Colon (tissue), 2 donors: ENCODE measurements around the gene BLTP3A.
"Not testable (repeated sequence)": the region's sequence is repeated elsewhere in the genome, so short reads cannot be mapped to it uniquely, and the experiment has no call there.

Experiments
- FAIRE-seq: peaks from 2 replicates; lab custom pipeline; 2012; peaks lifted over from hg19 to GRCh38; lab: Jason Lieb, UNC
- donor health status: control.
- donor health status: control.

Gene BLTP3A

DNA sequence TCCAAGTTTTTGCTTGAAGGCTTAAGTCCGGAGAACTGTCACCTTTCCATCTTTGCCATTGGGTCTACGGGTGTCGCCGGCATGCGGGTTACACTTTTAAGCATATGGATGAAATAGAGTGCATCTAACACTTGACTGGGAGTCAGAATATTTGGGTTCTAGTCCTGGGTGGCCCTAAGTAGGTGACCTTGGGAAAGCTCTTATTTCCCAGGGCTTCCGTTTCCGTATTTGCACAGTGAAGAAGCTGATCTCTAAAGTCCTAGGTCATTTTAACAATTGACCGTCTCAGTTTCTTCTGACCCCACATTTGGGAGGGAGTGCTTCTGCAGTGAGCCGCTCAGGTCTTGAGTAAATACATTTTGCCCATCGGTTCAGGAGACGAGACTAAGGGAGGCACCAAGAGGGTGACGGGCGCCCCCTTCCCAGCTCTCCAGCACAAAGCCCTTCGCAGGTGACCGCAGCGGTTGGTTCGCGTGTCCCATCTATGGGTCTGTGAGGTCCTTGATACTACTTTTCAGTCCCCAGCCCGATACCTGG lies 651 bp upstream of the BLTP3A start:
- no peak for FAIRE-seq

- no peak for FAIRE-seq
Measured at GRCh38 chr6:34792605-34793500, 970 bp downstream of the BLTP3A start.

- FAIRE-seq: no peak
Measured at GRCh38 chr6:34793877-34794276, 2.0 kb downstream of the BLTP3A start.

DNA sequence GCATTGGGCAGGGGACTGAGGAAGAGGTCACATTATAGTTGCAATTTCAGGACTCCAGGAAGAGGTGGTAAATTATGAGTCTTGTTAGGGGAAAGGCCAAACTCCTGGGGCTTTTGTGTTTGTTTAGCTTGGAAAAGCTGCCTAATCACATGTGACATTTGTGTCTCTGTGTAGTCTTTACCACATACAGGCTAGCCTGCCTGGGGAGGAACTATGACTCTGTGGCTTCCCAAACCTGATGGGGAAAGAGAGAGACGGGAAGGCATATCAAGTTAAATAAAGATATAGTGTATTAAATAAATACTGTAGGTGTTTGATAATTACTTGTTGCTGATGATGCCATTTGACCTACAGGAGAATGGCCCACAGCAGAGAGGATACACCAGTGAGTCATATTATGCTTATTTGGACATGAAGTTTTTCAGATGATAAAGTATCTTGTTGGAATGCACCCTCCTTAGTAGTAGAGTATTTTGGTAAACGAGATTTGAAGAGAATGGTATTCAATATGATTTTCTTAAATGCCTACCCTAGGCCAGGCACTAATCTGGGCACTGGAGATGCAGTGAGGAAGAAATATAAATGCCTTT lies 4.0 kb downstream of the BLTP3A start:
- FAIRE-seq: no peak

DNA sequence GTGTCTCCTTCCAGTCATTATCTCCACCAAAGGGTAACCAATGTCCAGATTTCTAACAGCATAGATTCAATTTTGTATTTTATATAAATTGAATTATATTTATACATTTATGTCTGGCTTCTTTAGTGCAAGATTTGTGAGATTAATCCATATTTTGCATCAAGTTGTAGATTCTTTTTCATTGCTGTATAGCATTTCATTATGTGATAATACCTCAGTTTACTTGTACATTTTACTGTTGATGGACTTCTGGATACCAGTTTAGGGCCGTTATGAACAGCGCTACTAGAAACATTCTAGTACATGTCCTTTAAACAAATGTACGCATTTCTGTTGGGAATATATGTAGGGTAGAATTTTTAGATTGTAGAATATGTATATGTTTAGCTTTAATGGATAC lies 6.2 kb downstream of the BLTP3A start:
- no peak for FAIRE-seq

DNA sequence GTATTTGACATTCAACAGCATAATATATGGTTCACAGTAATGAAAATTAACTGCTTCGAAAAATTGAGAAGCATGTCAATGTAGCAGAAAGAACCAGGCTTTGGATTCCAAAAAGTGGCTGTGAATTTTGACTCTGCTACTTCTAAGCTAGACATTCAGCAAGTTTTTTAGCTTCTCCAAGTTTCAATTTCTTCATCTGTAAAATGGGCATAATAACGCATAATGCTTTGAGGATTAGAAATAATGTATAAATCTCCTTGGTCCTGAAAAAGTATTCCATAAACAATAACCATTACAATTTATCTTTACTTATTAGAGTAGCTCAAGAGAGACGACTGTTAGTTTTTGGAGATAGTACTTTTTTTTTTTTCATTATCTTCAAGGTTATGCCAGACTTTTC lies 7.7 kb downstream of the BLTP3A start:
- FAIRE-seq: no peak

- no peak for FAIRE-seq
Measured at GRCh38 chr6:34804543-34804942, 12.7 kb downstream of the BLTP3A start.

DNA sequence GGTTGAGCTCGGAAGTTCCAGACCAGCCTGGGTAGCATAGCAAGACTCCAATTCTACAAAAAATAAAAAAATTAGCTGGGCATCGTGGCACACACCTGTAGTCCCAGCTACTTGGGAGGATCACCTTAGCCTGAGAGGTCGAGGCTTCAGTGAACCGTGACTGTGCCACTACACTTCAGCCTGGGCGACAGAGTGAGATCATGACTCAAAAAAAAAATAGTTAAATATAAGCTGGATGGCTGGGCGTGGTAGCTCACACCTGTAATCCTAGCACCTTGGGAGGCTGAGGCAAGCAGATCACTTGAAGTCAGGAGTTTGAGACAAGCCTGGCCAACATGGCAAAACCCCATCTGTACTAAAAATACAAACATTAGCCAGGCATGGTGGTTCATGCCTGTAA lies 13.2 kb downstream of the BLTP3A start:
- FAIRE-seq: not testable (repeated sequence)

DNA sequence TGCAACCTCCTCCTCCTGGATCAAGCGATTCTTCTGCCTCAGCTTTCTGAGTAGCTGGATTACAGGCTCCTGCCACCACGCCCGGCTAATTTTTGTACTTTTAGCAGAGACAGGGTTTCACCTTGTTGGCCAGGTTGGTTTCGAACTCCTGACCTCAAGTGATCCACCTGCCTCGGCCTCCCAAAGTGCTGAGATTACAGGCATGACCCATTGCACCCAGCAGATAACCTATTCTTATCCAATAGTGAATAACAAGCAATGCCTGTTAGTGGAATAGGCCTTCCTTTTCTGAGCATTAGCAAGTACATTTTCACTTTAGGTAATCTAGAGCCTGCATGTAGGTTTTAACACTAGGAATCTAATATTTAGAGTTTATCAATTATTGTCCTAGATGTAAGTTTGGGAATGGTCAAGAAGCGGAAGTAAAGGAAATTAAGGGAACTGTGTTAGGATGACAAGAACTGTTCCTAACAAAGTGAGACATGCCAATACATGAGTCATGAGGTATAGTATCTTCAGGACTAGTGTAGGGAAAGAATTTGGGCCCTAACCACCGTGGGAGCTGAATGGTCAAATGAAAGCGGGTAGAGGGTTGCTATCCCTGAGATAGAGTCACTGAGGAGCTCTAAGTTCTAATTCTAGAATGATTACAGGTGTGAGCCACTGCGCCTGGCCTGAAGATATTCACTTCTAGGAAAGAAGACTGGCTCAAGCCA lies 15.0 kb downstream of the BLTP3A start:
- no peak for FAIRE-seq

- FAIRE-seq: not testable (repeated sequence)
Measured at GRCh38 chr6:34808473-34808872, 16.6 kb downstream of the BLTP3A start.

DNA sequence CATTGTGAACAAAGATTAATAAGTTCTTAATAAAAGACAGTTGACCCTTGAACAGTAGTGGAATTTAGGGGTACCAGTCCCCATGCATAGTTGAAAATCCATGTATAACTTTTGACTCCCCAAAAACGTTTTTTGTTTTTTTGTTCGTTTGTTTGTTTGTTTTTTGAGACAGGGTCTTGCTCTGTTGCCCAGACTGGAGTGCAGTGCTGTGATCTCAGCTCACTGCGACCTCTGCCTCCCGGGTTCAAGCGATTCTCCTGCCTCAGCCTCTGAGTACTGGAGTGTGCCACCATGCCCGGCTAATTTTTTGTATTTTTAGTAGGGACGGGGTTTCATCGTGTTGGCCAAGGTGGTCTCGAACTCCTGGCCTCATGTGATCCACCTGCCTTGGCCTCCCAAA lies 17.5 kb downstream of the BLTP3A start:
- not testable (repeated sequence) for FAIRE-seq

- FAIRE-seq: no peak
Measured at GRCh38 chr6:34810017-34810882, 18.4 kb downstream of the BLTP3A start.

GRCh38 chr6:34810936-34811632 lies 19.2 kb downstream of the BLTP3A start:
- FAIRE-seq: no peak

- FAIRE-seq: no peak
Measured at GRCh38 chr6:34813028-34813713, 21.3 kb downstream of the BLTP3A start.

DNA sequence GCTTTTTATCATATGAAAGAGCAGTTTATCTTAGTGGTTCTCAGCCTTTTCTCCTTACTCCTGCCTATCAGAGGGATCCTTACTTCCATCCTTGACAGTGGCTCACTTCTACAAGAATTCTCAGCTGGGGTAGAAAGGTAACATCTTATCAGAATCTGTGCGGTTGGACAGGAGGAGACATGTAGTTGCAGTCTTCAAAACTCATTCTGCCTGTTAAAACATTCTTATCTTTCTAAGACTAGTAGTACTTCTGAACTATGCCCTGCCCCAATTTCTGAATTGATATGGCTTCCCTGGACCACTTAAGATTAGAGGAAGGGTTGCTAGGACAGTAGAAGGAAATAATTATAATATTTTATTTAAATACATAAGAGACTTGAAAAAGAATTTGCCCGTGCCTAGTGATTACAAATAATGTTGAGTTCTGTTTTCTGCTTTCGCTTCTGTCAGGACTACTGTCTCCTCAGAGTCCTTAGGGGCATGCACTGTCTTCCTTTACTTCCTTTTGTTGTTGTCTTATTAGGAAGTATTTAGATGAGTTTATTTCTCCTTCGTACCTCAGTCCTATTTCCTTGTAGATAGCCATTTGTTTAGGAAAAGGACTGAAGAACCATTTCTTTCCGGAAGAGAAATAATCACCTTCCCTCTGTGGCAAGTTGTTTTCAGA lies 24.9 kb downstream of the BLTP3A start:
- no peak for FAIRE-seq

DNA sequence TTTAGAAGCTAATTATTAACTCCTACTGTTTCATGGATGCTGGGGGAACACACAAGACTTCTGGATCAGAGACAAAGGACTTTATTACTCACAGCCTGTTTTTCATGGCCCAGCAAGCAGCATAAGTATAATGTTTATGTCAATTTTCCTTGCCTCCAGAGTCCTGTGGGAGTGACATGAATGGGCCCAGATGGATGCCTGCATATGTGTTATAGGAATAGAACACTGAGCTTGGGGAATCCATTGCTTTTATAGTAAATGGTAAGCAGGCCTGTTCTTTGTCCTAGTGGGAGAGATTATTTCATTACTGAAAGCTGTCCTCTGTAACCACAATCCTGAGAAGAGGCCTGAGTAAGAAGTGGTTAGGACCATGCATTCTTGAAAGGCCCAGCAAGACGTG lies 25.6 kb downstream of the BLTP3A start:
- FAIRE-seq: no peak

DNA sequence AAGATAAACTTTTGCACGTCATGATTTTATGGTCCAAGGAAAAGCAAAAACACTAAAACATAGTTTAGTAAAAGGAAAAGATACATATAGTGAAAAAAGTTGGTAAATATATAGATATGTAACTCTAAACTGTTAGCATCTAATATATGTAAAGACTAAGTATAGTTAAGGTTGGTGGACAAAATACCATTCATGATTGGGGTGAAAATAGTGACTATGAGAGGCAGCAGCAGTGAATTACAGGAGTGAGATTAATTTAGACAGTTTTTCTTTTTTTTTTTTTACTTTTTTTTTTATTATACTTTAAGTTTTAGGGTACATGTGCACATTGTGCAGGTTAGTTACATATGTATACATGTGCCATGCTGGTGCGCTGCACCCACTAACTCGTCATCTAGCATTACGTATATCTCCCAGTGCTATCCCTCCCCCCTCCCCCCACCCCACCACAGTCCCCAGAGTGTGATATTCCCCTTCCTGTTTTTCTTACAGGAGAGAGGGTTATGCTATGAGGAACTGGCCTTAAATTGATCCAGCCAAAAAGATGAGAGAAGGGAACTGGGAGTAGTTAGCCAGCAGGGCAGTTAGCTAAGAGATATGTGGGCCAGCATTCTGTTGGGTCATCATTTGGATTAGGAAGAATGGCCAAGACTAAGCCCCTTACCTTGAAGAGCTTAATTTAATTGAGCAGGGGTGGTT lies 27.1 kb downstream of the BLTP3A start:
- FAIRE-seq: not testable (repeated sequence)

DNA sequence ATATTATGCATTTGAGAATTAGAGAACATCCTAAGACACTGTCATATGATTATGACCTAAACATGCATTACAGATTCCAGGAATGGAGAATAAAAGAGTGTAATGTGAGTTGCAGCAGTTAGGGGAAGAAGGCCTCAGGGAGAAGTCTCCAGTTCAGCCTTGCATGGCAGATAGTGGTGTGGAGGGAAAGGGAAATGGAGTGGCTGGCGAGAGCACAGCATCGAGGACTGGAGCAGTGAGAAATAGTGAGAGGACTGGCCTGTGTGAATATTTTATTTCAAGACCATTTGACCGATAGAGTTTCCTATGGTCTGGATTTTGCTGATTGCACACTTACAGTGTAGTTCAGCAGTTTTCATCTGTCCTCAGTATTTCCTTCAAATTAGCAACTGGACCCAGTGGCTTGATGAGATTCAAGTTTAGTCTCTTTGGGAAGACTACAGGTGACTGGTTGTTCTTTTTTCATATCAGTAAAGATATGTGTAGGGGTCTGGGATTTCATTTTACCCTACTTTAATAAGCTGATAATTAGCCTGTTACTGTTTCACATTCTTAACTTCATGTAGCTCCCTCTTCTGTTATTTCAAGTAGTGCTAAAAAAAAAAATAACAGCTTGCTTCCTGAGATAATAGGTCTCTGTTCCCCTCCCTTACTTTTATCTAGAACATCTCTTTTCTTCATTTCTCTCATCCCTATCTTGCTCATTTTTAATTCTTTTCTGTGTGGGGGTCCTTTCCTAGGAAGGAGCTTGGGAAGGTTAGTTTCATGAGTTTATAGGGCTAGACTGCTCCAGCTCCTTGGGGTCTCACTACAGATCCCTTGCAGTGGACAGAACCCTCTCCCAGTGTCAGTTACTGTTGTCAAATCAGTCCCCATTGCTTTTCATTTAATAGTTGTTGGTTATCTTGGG lies 27.9 kb downstream of the BLTP3A start:
- FAIRE-seq: no peak
